PC-9 (cell line): ENCODE results near the gene HPGDS.

Experiments used
- EZH2 ChIP-seq: fragments of 200-600 bp; sonication (generic); IDR thresholded peaks from 2 replicates; pipeline ENCODE4 v1.8.0; 2017; ENCODE audit warnings: antibody characterized with exemption, low read depth
- TF ChIP-seq, protein P1 (sequence below): fragments of 200-600 bp; sonication (generic); conservative IDR thresholded peaks from 2 replicates; pipeline ENCODE4 v1.6.1; 2017; ENCODE audit warnings: mixed run types, antibody characterized with exemption, mild to moderate bottlenecking, moderate library complexity

DNA sequence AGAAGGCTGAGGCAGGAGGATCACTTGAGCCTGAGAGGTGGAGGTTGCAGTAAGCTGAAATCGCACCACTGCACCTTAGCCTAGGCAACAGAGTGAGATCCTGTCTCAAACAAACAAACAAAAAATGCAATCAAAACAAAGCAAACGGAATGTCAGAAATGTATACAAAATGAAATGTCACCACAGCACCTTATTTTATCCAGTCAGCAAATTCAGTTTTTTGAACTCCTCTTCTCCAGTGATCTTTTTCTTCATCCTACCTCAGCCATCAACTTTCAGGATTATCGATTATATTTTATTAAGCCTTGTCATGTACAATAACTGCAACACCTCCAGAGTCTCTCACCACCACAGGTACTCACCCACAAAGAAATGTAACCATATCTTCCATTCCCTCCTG is 31.1 kb upstream of the HPGDS start:
- TF ChIP-seq, protein P1, sequence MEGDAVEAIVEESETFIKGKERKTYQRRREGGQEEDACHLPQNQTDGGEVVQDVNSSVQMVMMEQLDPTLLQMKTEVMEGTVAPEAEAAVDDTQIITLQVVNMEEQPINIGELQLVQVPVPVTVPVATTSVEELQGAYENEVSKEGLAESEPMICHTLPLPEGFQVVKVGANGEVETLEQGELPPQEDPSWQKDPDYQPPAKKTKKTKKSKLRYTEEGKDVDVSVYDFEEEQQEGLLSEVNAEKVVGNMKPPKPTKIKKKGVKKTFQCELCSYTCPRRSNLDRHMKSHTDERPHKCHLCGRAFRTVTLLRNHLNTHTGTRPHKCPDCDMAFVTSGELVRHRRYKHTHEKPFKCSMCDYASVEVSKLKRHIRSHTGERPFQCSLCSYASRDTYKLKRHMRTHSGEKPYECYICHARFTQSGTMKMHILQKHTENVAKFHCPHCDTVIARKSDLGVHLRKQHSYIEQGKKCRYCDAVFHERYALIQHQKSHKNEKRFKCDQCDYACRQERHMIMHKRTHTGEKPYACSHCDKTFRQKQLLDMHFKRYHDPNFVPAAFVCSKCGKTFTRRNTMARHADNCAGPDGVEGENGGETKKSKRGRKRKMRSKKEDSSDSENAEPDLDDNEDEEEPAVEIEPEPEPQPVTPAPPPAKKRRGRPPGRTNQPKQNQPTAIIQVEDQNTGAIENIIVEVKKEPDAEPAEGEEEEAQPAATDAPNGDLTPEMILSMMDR: no peak
- no peak for TF ChIP-seq EZH2
